ENCODE data around the gene PAQR6. TPM values are rescaled to one million over a fixed set of nuclear protein-coding genes. Genes with fewer than 3 reads are reported as not detected.

Gene PAQR6
- total and polyA plus RNA-seq, 2 of the 8 experiments (the other 6 are each of a cell fraction or from before 2014, with no cell fraction given): 7.1 to 11.3 TPM

DNA sequence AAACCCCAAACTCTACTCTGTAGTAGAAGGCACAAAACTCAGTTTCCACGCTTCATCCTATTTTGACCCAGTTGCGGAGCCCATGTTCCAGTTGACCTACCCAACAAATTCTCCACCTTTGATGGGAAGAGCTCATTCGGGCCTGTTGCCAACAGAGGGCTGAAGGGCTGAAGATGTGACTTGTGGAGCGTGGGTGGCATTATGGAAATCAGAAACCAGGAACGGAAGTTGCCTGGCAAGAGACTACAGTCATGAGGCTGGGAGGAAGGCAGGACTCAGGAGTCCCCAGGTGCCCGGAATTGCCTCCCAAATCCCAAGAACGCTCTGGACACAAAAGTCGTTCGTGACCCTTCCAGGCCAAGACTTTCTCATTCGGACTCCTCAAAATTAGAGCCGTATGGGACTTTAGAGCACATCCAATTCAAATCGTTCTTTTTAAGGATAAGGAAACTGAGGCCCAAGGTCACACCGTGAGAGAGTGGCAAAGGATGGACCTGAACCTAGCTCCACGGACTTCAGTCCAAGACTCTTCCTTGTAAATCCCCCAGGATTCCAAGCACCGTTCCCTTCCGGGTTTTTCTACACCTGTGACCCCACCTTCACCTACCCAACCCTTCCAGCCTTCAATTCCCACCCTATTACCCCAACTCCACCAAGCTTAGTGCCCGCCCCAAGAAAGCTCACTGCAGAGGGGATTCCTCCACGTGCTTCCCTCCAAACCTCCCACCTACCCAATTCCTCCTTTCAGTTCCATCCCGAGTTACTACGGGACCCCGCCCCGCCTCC is 34.0 kb upstream of the PAQR6 start:
- FAIRE-seq: no peak
- peaks cover 23 to 37% of the 10 kb centered on the region in 2 experiments for H3K79me2 ChIP-seq (ENCODE audit: control insufficient read depth in 1 of 2, insufficient read depth in 2 of 2, low read length in 2 of 2)
- TF ChIP-seq EGR1 (IDR thresholded peaks at IDR 0.05; ENCODE audit: borderline replicate concordance, low read depth, low read length): 0 out of 2 replicates have a peak, but pooled peaks have one; percentile 5
- TF ChIP-seq SAP30 (IDR thresholded peaks at IDR 0.05; ENCODE audit: insufficient read depth, insufficient replicate concordance, low read length): peak; percentile 79
- no peak for TF ChIP-seq EP300 (IDR thresholded peaks at IDR 0.05; ENCODE audit: borderline replicate concordance in 1 of 2, low read depth in 2 of 2, low read length in 2 of 2)
- no peak for TF ChIP-seq FOSL1 (IDR thresholded peaks at IDR 0.05; ENCODE audit: insufficient read depth, low read depth, low read length)
- TF ChIP-seq, protein P1, sequence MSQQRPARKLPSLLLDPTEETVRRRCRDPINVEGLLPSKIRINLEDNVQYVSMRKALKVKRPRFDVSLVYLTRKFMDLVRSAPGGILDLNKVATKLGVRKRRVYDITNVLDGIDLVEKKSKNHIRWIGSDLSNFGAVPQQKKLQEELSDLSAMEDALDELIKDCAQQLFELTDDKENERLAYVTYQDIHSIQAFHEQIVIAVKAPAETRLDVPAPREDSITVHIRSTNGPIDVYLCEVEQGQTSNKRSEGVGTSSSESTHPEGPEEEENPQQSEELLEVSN (IDR thresholded peaks at IDR 0.05): peak; percentile 40; the same call in 1 of the 2 replicates
- TF ChIP-seq YY1 (IDR thresholded peaks at IDR 0.05; ENCODE audit: low read depth, low read length): no peak
- TF ChIP-seq SIN3A (conservative IDR thresholded peaks at IDR 0.05 in 1 of 2, IDR thresholded peaks at IDR 0.05 in 1 of 2; ENCODE audit: low read depth in 1 of 2, low read length in 2 of 2): peak in 1 of 2 experiments; percentile 8; a peak in 2 of 4 replicates
- no peak for TF ChIP-seq JUN (IDR thresholded peaks at IDR 0.05; ENCODE audit: low read depth, low read length)
- no peak for TF ChIP-seq RXRA (IDR thresholded peaks at IDR 0.05; ENCODE audit: insufficient read depth, low read depth, low read length)

More for the DNA sequence above, 34.0 kb upstream of the PAQR6 start:
- Histone ChIP-seq H4K20me1 (replicated peaks in 1 of 2; ENCODE audit: control insufficient read depth in 1 of 2, insufficient read depth in 2 of 2, low read length in 2 of 2) (peaks cover 3 to 19% of the 10 kb centered on the region in 2 experiments), H2AFZ (ENCODE audit: low read length) (no peak overlapping the region), H3K4me3 (ENCODE audit: extremely low read depth in 1 of 4, insufficient read depth in 2 of 4, low read depth in 3 of 4, low read length in 4 of 4) (peak overlapping the region; percentile 74 to 93 (median 85)), H2BK120ac (replicated peaks; ENCODE audit: low read depth, low read length) (no peak overlapping the region), H4K8ac (ENCODE audit: extremely low read depth, insufficient read depth, low read length) (peak overlapping the region; percentile 19; the same call in 1 of the 2 replicates), H3K56ac (replicated peaks; ENCODE audit: insufficient read length, low read depth, low read length) (peak overlapping the region; percentile 85), H4K91ac (replicated peaks; ENCODE audit: insufficient read length, low read length) (peak overlapping the region; percentile 10), H2AK5ac (ENCODE audit: low read depth, low read length) (no peak overlapping the region), H3K14ac (ENCODE audit: insufficient read length) (no peak overlapping the region), H3K18ac (ENCODE audit: extremely low read depth, low read length) (no peak overlapping the region), H3K27me3 (replicated peaks in 1 of 4; ENCODE audit: control insufficient read depth in 3 of 4, extremely low read depth in 1 of 4, insufficient read depth in 3 of 4, low read length in 3 of 4) (no peaks in the 10 kb centered on the region), H3K4me2 (ENCODE audit: insufficient read depth in 1 of 2, low read depth in 2 of 2, low read length in 2 of 2) (peak overlapping the region; percentile 91 to 92), H2BK20ac (ENCODE audit: low read length) (no peak overlapping the region), H3K27ac (ENCODE audit: low read depth, low read length) (peak overlapping the region; percentile 90), H3K79me1 (ENCODE audit: low read depth, low read length) (peaks cover 10% of the 10 kb centered on the region), H2BK12ac (ENCODE audit: low read depth, low read length) (no peak overlapping the region), H2BK15ac (ENCODE audit: low read length) (no peak overlapping the region), H3K23ac (ENCODE audit: insufficient read length) (no peak overlapping the region), H3K23me2 (ENCODE audit: low read depth, low read length) (peaks cover 13% of the 10 kb centered on the region), H3K36me3 (ENCODE audit: control insufficient read depth in 2 of 4, insufficient read depth in 4 of 4, low read length in 3 of 4) (peaks cover 14 to 26% (median 23%) of the 10 kb centered on the region in 4 experiments; a peak in 7 of 8 replicates), H3K4me1 (replicated peaks in 1 of 4; ENCODE audit: control insufficient read depth in 3 of 4, insufficient read depth in 4 of 4, low read length in 3 of 4) (peaks cover 0 to 10% (median 3%) of the 10 kb centered on the region in 4 experiments; a peak in 2 of 7 replicates), H2BK5ac (ENCODE audit: low read depth, low read length) (peak overlapping the region; percentile 93; the same call in 1 of the 2 replicates), H3K9me3 (ENCODE audit: insufficient read depth in 2 of 2, low read depth in 1 of 2, low read length in 1 of 2) (no peaks in the 10 kb centered on the region), H3K4ac (replicated peaks; ENCODE audit: insufficient read length, low read depth, low read length) (no peak overlapping the region), H3K9ac (replicated peaks in 1 of 4; ENCODE audit: extremely low read depth in 1 of 4, low read depth in 3 of 4, low read length in 3 of 4) (peak overlapping the region; percentile 91 to 97 (median 94)), H4K5ac (ENCODE audit: insufficient read length, low read depth, low read length) (peak overlapping the region; percentile 65)
- CTCF ChIA-PET (ENCODE audit: partially characterized antibody): interaction anchor here (0.6 to 5.3 kb wide), 15 partner anchors 11 to 164 kb away, joined by 3 to 25 read pairs (median 4); no protein-coding TSS in a partner anchor
- POLR2A ChIA-PET (ENCODE audit: partially characterized antibody): interaction anchor here (0.6 to 17.4 kb wide), 30 partner anchors 9 to 369 kb away, joined by 3 to 221 read pairs (median 4); partner anchors contain the start of genes BGLAP, CCT3, GLMP and PAQR6
- no peak for DNase-seq (ENCODE audit: low read depth in 1 of 2, low spot score in 2 of 2)
- 16% methylated on average over 17 of the region's 22 CpGs; no CpG with 5 or more reads in 1 of the 2 experiments for WGBS, 2 experiments (ENCODE audit: extremely low coverage in 1 of 2, insufficient coverage in 1 of 2, insufficient read length in 1 of 2, insufficient replicate concordance in 2 of 2, low coverage in 1 of 2, low lambda C conversion rate in 2 of 2, missing lambda C conversion rate in 1 of 2)
